ENCODE measurements around the gene LRRC4C.

GRCh38 chr11:41074318-41074717, 385.1 kb downstream of the LRRC4C start:
- TF ChIP-seq CTCF (IDR thresholded peaks at IDR 0.05) (no peak), ETV6 (CRISPR knock-in tag; IDR thresholded peaks at IDR 0.05) (no peak), MAX (CRISPR knock-in tag; IDR thresholded peaks at IDR 0.05) (no peak), HMGXB4 (CRISPR knock-in tag; IDR thresholded peaks at IDR 0.05) (no peak), NFYB (CRISPR knock-in tag; conservative IDR thresholded peaks at IDR 0.05; ENCODE audit: low read depth) (no peak), USF2 (CRISPR knock-in tag; IDR thresholded peaks at IDR 0.05) (no peak), SMAD3 (CRISPR knock-in tag; IDR thresholded peaks at IDR 0.05; ENCODE audit: borderline replicate concordance) (no peak), PREB (CRISPR knock-in tag; IDR thresholded peaks at IDR 0.05; ENCODE audit: borderline replicate concordance) (no peak)
